HK-2 (cell line): ENCODE data around the gene ANKRD11.
"Not testable (repeated sequence)": the region's sequence is repeated elsewhere in the genome, so short reads cannot be mapped to it uniquely, and the experiment has no call there.

Experiments
- DNase-seq: peaks from one replicate; pipeline ENCODE4 v3.0.0-alpha.2; 2018; ENCODE audit not compliant: unreplicated experiment

ANKRD11 gene

GRCh38 chr16:89450537-89450936, 39.8 kb downstream of the ANKRD11 start:
- no peak for DNase-seq

GRCh38 chr16:89449726-89450335, 40.5 kb downstream of the ANKRD11 start:
- no peak for DNase-seq

DNA sequence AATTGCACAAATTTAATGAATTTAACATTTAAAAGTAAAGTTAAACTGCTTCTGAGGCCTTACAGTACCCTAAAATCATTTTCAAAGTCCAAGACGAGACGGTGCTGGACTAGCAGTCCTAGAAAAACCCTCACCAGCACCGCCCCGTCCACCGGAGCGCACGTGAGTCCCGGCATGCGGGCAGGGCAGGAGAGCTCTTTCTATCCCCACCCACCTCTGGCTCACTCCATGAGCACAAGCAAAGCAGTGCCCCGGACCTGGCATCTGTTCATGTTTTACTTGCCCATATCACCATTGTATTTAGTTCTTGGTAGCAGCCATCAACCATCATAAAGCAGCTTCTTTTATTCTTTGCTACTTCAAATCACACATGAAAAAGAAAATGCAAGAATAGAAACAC, 41.7 kb downstream of the ANKRD11 start:
- DNase-seq = no peak

- DNase-seq = no peak
These were observed 43.4 kb downstream of the ANKRD11 start for GRCh38 chr16:89446975-89447293.

- no peak for DNase-seq
These were observed 44.0 kb downstream of the ANKRD11 start for GRCh38 chr16:89446136-89446974.

DNA sequence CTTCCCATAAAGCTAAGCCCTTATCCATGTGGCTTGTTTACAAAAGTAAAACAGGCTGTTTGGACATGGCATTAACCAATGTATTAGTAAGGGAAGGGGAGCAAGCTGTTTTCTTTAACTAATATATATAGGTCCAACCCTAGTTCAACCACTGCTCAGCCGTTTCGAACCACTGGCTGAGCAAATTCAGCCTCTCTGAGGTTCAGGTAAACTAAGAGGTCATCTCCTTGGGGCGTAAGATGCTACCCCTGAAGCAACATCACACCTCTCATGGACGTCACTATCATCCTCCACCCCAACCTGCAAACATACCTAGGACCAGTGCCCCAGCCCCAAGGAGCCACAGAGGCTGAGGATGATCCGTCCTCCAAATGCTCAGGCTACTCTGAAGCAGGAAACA, 45.2 kb downstream of the ANKRD11 start:
- no peak for DNase-seq

GRCh38 chr16:89444728-89445127, 45.6 kb downstream of the ANKRD11 start:
- DNase-seq = no peak

- DNase-seq = no peak
These were observed 46.1 kb downstream of the ANKRD11 start for GRCh38 chr16:89444151-89444723.

DNA sequence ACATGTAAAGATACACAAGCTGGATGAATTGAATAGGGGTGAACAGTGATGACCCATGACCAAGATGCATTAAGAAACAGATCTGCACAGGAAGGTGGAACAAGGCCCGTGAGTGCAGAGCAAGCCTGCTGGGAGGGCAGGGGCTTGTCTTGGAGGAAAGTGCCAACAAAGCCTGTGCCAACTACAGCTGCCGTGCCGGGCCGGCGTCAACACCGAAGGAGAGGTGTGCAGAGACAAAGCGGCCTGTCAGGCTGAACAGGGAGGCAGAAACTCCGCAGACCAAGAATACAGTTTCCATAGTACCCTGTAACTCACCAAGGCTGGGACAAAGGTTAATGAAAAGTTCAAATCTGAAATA, 46.7 kb downstream of the ANKRD11 start:
- no peak for DNase-seq

GRCh38 chr16:89442990-89443726, 47.2 kb downstream of the ANKRD11 start:
- peak; percentile 49 for DNase-seq

DNA sequence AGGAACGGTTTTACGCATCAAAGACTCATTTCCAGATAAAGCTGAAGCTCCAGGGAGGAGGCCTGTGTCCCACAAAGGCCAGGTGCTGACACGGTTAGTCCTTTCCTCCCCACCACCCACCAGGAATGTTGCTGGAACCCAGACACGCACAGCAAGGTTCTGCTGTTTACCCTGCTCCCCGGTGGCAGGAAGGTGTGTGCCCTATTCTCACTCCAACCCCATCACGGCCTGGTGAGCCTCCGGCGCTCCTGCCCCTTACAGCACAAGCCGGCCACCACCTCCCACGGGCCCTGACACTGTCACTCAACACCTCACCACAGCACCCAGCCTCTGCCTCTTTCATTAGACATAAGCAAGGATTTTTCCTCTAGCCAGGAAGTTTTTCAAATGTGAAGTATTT, 47.8 kb downstream of the ANKRD11 start:
- DNase-seq = no peak

- DNase-seq = no peak
These were observed 50.7 kb downstream of the ANKRD11 start for GRCh38 chr16:89439659-89440058.

DNA sequence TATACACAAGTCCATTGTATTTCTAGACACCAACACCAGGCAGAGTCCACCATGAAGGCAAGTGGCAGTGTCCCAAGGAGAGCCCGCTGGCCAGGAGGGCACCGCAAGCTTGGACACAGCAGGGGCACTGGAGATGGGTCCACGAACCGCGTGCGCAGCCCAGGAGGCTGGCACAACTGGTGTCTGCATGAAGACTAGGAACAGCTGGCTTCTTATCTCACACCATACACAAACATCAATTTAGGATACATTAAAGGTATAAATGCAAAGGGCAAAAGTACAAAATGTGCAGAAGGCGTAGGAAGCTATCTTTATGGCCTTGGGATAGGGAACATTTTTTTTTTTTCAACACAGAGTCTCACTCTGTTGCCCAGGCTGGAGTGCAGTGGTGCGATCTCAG, 52.4 kb downstream of the ANKRD11 start:
- DNase-seq = no peak

- DNase-seq = no peak
These were observed 52.9 kb downstream of the ANKRD11 start for GRCh38 chr16:89437251-89437987.

- DNase-seq = no peak
These were observed 54.0 kb downstream of the ANKRD11 start for GRCh38 chr16:89436366-89436765.

GRCh38 chr16:89435059-89435458, 55.3 kb downstream of the ANKRD11 start:
- not testable (repeated sequence) for DNase-seq

DNA sequence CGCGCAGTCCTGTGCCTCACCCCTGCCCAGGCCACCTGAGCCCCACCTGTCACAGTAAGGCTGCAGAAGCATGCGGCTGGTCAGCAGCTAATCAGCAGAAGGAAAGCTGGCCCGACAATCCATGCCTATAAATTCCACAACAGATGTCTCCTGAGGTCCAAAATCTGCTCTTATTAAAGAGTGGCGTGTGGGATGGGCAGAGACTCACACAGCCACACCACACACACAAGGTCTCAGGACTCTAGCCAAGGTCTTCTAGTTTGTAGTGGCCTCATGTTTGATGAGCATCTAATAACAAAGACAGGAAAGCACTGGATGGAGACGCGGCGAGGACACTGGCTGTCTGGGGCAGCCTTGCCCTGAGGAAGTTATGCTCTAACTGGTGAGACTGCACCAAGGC, 55.9 kb downstream of the ANKRD11 start:
- no peak for DNase-seq

DNA sequence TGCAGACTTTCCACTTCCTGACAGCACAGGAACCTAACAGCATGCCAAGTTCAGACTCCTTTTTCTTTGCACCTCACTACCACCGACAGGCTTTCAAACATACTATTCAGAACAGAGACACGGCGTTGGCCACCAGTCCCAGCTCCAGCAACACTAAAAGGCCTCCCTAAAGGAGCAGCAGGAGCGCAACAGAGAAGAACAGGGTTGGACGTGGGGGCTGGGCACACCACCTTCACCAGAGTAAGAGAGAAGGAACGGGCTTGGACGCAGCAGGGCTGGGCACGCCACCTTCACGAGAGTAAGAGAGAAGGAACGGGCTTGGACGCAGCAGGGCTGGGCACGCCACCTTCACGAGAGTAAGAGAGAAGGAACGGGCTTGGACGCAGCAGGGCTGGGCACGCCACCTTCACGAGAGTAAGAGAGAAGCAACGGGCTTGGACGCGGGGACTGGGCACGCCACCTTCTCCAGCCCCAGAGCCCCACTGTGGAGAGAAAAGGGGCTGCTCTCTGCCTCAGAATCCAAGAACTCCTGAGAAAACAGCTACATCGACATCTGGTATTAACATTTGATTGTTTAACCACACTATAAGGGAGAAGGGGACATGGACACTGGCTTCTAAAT, 56.9 kb downstream of the ANKRD11 start:
- DNase-seq = not testable (repeated sequence)

DNA sequence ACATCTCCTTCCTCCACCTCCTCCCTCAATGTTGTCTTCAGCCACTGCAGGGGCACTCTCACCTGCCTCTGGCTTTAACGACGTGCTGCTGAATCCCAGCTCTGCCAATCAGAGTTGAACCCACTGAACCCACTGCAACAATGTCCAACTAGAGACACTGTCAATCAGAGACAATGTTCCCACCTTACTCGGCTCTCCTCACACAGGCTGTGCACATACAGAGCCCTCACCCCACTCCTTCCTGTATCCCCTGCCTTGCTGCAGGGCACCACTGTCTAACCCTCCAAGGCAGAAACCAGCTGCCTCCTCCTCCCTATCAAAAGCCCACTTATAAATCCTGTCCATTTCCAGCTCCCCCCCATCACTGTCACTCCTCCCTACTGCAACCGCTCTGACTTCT, 58.7 kb downstream of the ANKRD11 start:
- DNase-seq = no peak

DNA sequence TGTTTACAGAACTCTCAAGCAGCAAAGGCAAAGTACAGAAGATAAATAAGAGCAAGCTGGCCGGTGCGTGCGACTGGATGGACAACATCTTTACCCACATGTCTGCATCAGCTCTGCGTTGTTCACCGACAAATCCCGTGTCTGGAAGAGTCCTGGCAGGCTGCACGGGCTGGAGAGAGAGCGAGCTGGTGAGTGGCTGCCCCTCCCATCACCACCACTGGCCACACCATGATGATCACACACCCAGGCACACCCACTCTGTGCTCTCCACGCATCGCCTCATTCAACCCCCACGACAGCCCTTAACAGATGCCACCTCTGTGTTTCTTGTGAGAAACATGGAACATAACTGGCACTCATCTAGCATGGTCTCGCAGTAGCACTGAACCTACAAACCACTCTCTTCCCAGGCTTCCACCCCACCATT, 59.2 kb downstream of the ANKRD11 start:
- no peak for DNase-seq

DNA sequence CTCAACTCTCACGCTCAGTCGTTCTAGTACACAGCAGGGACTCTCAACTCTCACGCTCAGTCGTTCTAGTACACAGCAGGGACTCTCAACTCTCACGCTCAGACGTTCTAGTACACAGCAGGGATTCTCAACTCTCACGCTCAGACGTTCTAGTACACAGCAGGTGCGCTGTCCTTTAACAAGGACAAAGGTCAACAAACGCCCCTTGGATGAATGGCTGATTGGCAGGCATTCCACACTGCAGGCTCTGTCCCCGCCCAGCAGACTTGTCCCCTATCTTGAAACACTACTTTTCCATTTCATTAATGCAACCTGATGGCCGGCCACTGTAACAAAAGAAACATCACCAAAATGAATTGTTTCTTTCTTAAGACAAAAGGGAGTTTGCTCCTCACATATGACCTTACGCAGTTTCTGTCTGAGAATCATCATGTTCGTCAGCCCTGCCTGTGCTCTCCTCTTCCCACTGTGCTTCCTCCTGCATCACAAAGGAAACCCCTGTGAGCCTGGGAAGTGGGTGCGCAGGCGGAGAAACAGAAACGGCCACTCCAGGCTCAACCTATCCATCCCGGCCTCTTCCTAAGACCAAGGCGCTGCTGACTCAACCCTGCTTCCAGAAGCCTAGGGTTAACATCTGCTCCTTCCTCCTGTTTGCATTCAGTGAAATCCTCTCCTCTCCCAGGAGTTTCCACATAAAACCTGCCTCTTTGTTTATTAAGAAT, 59.8 kb downstream of the ANKRD11 start:
- no peak for DNase-seq
